ENCODE results near the gene ELN.

DNA sequence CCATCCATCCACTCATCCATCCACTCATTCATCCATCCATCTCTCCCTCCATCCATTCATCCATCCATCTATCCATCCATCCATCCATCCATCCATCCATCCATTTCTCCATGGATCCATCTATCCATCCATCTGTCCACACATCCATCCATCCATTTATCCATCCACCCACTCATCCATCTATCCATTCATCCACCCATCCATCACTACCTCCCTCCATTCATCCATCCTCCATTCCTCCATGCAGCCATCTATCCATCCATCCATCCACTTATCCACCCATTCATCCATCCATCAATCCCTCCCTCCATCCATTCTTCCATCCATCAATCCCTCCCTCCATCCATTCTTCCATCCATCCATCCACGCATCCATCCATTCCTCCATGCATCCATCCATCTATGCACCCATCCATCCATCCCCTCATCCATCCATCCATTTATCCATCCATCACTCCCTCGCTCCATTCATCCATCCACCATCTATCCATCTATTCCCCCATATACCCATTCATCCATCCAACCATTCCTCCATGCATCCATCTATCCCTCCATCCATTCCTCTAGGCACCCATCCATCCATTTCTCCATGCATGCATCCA is 21.1 kb downstream of the ELN start:
- TF ChIP-seq CTCF (IDR thresholded peaks at IDR 0.05), result no peak
- no peak for TF ChIP-seq POLR2A (IDR thresholded peaks at IDR 0.05)
